ENCODE measurements around the gene LRGUK. TPM values are rescaled to one million over a fixed set of nuclear protein-coding genes. Genes with fewer than 3 reads are reported as not detected.
"Not testable (repeated sequence)": the region's sequence is repeated elsewhere in the genome, so short reads cannot be mapped to it uniquely, and the experiment has no call there.

LRGUK gene
- total and polyA plus RNA-seq, 2 of the 4 experiments (the other 2 are of a cell fraction) = 0.07 TPM; not detected in 1

DNA sequence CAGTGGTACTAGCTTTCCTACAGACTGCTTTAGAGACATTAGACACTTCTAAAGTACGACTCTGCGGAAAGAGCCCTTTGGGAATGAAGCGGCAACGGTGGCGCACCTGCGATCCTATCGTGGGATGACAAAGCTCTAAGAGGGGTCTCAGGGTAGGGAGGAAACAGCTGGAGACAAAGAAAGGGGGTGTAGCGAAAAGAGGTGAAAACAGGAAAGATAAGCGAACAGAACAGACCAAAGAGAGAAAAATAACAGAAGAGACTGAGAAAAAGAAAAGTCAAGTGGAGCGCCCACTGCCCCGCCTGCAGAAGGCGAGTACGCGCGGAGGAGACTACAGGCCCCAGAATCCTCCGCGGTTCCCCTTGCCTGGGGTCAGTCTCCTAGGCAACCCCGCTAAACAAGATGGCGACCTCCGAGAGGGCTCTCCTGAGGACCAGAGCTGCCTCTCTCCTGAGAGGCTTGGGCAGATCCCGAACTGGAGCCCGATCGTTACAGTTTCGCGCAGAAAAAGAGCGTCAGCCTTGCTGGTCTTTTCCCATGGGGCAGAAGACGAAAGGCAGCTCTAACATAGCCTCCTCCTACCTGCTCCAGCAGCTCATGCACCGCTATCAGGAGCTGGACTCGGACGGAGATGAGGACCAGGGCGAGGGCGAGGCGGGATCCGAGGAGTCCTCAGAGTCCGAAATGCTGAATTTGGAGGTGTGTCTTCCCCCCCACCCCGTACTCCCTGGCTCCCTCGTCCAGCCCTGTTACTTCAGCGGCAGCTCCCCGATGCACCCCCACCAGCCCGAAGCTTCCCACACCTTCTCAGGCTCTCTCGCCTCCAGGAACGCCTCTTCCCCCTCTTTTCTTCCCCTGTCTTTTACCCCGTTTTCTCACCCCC, at the start of gene LRGUK (continued):
- TF ChIP-seq FOS (IDR thresholded peaks at IDR 0.05; ENCODE audit: low read depth, low read length) = no peak

- H3K18ac ChIP-seq (ENCODE audit: low read depth, low read length); H4K20me1 ChIP-seq (ENCODE audit: insufficient read depth, low read length); H2AK5ac ChIP-seq (ENCODE audit: low read depth, low read length); H3K27ac ChIP-seq (ENCODE audit: insufficient read depth, low read length); H2BK5ac ChIP-seq (ENCODE audit: low read depth, low read length, poor library complexity, severe bottlenecking); H3K23ac ChIP-seq (ENCODE audit: low read depth, low read length); H4K8ac ChIP-seq (ENCODE audit: low read depth in 2 of 2, low read length in 2 of 2); H3K4me3 ChIP-seq (ENCODE audit: insufficient read depth, low read depth, low read length); H3K9me3 ChIP-seq (ENCODE audit: control insufficient read depth, insufficient read depth, low read length); CTCF ChIA-PET; H3K9me1 ChIP-seq (ENCODE audit: insufficient read depth, low read length); H3K36me3 ChIP-seq (ENCODE audit: control insufficient read depth, insufficient read depth, low read length); H3K27me3 ChIP-seq (ENCODE audit: control insufficient read depth, insufficient read depth, low read length); H3K4ac ChIP-seq (ENCODE audit: low read depth, low read length); H3K4me2 ChIP-seq (ENCODE audit: low read depth, low read length); H4K5ac ChIP-seq (ENCODE audit: low read depth, low read length); H3K56ac ChIP-seq (ENCODE audit: extremely low read depth, insufficient read depth, low read length); H2BK15ac ChIP-seq (ENCODE audit: low read depth, low read length); H2AK9ac ChIP-seq (replicated peaks; ENCODE audit: low read depth, low read length, poor library complexity); H2AFZ ChIP-seq (replicated peaks; ENCODE audit: low read length, poor library complexity); BruUV-seq (replicated peaks); H3K79me1 ChIP-seq (ENCODE audit: low read depth in 1 of 2, low read length in 2 of 2); H4K91ac ChIP-seq (ENCODE audit: insufficient read depth, low read depth, low read length); H3K14ac ChIP-seq (replicated peaks; ENCODE audit: low read depth, low read length); H2BK120ac ChIP-seq (ENCODE audit: low read depth, low read length); ATAC-seq (ENCODE audit: low read depth); in situ Hi-C loops (cut with MboI; ENCODE audit: low sequenced_read_pairs); H3K9ac ChIP-seq (ENCODE audit: low read depth, low read length); intact Hi-C loops (cut with micrococcal nuclease); POLR2A ChIA-PET (ENCODE audit: unreplicated experiment); H3K4me1 ChIP-seq (ENCODE audit: control insufficient read depth, insufficient read depth, low read length); H2BK20ac ChIP-seq (ENCODE audit: low read depth, low read length); DNase-seq; dilution Hi-C loops (cut with HindIII; ENCODE audit: low sequenced_read_pairs, unreplicated experiment): not testable (repeated sequence)
- WGBS, 2 experiments (ENCODE audit: extremely low coverage in 2 of 2, insufficient read length in 1 of 2) = no CpG with 5 or more reads among the region's 2 CpGs
Measured at GRCh38 chr7:134077560-134077959, 49.6 kb upstream of the LRGUK start.
